T1000 (cell line): Measurements from ENCODE around the gene XPOT.

Experiments
- DNase-seq: peaks from one replicate; lab custom pipeline; 2025; ENCODE audit warnings: mixed read lengths; lab: John Stamatoyannopoulos, UW

XPOT gene

DNA sequence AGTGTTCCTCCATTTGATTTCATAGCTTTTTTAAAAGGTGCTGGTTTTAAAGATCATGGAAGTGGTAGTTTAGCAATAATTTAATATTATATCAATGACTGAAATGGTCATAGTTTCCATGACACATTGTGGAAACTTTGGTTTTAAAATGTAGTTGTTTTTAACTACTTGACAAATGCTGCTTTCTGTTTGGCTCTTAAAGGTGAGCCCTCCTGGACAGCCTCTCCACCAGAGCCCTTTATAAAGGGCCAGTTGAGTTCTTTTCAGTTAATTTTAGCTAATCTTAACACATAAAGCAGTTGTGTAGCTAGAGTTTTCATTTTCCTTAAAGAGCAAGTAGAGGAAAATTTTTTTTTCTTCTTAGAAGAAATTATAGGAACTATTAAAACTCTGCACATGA lies 14.0 kb downstream of the XPOT start:
- DNase-seq: no peak

DNA sequence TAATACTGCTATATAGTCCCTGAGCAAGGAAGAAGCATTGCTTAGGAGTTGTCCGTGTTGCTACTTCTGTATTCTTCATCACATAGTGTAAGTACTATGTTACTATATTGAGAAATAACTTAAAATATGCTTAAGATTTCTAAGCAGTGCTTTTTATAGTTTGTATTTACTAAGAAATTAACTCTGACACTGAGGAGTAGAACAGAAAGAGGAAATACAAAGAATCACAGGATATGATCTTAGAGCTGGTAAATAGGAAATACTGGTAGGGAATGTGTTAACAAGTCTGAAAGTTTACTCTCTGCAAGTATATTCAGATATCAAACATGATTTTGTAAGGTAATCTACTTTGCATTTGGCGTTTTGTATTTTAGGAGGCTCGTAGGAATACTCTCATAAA lies 15.5 kb downstream of the XPOT start:
- DNase-seq: no peak

DNA sequence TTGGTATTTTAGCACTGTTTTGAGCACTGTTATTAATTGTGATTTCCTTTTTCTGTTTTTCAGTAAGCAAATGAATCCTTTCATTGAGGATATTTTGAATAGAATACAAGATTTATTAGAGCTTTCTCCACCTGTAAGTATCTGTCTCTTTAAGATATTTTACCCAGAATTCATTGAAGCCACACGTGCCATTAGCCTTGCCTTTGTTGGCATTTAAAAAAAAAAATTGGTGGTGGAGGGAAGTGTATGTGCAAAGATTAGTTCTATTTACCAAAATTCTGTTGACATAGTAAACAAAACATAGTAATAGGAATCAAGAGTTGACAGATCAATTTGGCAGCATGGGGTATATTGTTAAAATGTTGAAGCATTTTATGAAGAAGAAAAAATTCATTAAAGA lies 23.8 kb downstream of the XPOT start:
- DNase-seq: no peak

DNA sequence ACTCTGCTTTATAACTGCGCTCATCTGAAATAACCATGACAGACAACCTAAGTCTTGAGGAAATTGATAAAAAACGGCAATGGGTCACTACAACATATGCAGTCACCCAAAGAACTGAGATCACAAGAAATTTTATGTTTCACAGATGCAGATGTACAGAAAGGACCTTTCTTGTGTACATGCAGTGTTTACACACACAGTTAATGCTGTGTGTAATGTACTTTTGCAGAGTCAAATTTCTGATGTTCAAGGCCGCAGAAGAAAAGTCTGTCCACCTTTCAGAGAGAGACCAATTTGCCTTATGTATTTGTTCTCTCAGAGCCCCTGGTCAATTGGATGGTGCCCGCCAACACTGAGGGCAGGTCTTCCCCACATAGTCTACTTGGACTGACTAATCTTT lies 24.8 kb downstream of the XPOT start:
- DNase-seq: no peak

DNA sequence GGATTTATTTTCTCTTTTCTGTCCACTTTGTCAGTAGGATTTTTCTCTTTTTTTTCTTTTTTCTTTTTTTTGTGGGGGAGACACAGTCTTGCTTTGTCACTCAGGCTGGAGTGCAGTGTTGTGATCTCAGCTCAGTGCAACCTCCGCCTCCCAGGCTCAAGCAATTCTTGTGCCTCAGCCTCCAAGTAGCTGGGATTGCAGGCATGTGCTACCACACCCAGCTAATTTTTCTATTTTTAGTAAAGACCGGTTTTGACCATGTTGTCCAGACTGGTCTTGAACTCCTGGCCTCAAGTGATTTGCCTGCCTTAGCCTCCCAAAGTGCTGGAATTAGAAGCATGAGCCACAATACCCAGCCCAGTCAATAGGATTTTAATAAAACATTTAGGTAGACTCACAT lies 26.7 kb downstream of the XPOT start:
- DNase-seq: no peak

DNA sequence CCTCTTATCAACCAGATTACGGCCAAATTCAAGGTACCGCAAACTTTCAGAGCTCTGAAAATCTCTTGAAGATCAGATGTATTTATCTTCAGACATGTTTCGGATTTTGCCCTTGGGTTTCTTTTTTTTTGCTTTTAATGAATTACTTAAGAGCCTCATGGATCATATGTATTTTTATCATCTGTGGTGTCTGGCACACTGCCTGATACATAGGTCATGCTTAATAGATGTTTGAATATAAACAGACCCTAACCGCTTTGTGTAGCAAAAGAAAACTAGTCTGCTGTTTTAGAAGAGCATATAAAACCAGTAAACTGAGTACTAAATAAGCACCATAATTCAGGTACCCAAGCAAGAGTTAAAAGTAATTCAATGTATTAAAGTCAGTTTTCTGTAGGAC lies 27.6 kb downstream of the XPOT start:
- no peak for DNase-seq

DNA sequence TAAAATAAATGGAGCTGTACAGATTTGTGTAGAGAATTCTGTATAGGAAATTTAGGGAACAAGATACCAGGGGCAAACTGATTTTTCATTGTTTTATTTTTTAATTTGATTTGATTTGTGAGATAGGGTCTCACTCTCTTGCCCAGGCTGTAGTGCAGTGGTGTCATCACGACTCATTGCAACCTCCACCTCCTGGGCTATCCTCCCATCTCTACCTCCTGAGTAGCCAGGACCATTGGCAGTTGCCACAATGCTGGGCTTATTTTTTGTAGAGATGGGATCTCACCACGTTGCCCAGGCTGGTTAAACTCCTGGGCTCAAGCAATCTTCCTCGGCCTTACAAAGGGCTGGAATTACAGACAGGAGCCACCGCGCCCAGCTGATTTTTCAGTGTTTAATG lies 29.7 kb downstream of the XPOT start:
- no peak for DNase-seq

DNA sequence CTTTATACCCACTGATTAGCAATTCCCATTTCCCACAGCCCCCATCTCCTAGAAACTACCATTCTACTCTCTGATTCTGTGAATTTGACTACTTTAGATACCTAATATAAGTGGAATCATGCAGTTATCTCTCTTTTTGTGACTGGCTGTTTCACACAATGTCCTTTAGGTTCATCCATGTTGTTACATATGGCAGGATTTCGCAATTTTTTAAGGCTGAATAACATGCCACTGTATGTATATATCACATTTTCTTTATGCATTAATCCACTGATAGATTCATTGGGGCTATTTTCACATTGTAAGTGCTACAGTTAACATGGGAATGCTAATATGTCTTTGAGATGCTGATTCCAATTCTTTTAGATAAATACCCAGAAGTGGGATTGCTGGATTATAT lies 35.9 kb downstream of the XPOT start:
- no peak for DNase-seq

DNA sequence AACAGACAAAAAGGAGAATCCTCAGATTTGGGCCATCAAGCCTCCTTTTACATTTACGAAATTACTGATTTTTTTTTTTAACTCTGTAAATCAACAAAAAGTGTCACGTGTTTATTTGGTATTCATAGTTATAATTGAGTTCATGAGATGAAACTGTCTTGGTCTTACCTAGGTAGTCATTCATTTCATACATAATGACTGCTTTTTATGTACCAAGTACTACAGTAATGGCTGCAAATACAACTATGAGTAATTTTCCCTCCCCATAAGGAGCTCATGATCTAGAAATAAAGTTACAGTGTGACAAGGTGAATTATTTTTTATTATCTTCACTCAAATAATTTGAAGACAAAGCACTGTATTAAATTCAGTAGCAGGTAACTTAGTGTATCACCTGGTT lies 41.3 kb downstream of the XPOT start:
- no peak for DNase-seq

DNA sequence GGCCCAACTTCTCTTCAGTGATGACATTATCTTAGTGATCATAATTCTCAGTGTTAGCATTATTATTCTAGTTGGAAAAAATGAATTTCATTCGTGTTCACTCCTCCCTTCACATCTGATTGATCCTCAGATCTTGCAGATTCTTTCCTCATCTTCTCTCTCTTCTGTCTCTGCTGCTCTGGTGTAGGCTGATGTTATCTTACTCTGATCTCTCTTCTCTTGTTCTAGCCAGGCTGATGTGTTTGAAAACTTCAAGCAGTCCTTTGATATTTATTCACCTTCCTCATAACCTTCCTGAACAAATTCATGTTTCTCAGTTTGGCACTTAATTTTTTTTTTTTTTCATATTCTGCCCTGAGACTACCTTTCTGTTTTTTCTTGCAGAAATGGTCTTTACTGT lies 42.1 kb downstream of the XPOT start:
- no peak for DNase-seq

DNA sequence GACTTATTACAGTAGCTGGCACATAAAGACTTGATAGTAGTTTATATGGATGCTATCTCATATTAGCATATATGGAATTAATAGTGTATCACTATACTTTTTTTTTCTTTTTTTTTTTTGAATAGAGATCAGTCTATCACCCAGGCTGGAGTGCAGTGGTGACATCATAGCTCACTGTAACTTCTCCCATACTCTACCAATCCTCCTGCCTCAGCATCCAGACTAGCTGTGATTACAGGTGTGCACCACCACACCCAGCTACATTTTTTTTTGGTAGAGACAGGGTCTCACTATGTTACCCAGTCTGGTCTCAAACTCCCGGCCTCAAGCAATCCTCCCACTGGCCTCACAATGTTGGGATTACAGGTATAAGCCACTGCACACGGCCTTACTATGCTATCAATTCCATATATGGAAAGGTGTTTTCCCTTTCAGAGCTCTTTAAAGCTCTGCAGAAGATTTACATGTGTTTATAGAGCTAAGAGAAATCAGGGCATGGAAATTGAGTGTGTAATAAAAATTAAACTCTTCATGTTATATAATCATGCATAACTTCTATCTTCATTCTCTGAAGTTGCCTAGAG lies 46.0 kb downstream of the XPOT start:
- no peak for DNase-seq

DNA sequence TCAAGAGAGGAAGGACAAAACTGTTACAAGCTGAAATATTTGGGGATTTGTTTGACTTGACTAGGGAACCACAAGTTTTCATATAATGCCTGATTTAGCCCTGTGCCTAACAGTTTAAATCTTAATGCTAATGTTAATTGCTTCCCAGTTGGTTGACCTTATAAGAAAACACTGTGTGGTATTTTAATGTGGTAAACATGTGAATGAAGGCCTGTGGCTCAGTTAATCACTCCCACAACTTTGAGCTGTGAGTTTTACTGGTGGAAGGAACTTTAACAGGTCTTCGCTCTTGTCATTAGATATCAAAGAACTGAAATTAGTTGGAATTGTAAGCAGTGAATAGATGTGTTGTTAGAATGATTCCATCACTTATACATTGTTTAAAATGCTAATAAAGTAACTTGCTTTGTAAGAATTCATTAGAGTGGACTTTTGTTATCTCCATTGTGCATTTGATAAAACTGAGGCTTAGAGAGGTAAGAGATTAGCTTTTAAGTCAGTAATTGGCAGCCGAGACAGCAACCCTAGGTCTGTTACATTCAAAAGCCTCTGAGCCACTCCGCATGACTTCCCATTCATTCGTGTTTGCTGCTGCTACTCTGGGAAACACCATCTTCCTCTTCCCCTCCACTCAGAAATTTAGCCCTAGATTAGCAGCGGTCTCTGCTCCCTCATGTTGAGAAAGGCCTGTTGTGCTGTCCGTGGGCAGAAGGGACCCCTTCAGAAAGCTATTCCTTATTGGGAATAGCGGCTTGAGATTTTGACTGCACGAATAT lies 46.7 kb downstream of the XPOT start:
- no peak for DNase-seq

DNA sequence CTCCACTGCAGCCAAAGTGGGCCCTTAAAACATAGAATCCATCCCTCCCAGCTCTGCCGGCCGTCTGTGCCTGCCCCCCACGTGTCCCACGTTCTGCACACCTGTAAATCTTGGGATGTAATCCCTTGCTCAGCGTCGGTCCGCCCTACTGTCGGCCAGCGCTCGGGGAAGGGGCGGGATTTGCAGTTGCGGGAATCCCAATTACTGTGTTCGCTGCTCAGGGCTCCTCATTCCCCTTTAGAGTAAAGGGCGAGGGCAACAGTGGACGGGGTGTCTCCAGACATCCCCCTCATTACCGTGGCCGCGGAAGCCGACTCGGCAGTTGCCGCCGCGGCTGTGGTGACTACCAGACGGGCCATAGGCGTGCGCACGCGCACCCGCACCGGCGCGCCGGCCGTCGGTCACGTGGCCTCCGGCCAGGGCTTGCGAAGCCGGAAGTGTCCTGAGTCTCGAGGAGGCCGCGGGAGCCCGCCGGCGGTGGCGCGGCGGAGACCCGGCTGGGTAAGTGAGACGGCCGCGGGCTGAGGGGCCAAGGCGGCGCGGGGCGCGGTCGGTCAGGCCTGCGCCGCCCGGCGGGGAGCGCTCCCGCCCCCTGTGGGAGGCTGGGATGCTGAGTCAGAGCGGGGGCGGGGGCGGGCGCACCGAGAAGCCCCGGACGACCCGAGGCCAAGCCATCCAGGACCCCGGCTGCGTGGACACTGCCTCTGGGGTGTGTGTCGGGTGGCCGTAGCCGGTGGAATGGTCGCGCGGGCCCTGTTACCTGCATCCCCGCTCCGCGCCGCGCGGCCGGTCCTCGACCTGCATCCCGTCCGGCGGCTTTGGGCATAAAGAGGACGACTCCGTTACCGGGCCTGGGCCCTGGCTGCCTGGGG lies 47.7 kb downstream of the XPOT start, which contains the start of gene TBK1:
Gene TBK1, plus strand, starts transcription at position 434 of the 872 bp plus-strand sequence. CDS start 3,751 bp downstream, outside the sequence.
- DNase-seq: peak; percentile 92

DNA sequence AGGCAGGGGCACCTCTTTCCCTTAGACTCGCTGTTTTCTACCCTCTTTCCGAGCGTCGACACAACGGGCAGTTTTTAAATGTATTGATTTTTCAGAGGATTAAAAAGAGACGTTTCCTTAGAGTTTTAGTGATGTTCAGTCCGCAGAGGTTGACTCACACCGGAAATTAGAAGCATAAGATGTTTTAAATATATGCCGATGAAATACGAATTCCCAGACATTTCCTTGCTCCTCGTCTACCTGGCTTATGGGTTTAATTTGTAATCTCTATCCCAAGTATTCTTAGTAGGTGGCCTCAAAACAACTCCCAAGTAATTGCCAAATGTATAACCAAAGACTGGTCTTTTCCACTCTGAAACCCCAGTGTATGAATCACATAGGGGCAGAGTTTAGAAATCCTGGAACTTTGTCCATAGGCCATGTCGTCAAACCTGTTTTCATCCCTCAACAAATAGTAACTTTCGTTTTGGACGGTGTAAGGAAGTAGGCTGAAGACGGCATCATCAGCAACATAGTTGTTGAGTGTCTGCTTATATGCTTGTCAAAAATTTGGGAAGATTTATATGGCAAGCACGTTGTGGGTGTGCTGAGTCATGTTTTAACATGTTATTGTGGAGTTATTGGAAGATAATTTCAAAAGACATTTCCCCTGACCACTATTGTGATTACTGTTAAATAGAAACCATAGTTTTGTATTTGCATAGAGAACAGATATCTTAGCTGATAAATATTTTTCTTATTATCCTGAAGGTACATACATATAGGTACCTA lies 48.6 kb downstream of the XPOT start:
- no peak for DNase-seq

DNA sequence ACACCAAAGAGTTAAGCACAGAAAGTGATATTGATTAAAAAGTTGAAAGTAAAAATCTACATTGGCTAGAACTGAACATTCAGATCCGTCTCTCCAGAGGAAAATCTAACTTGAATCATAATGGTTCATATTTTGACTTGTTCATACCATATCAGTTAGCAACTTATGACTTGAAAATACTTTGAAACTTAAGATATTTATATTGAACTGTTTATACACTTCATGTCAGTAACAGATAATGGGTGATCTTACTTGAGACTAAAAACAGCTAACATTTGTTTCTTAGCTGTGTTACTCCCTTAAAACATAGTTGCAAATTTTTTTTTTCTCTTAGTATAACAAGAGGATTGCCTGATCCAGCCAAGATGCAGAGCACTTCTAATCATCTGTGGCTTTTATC lies 51.3 kb downstream of the XPOT start:
- DNase-seq: no peak

DNA sequence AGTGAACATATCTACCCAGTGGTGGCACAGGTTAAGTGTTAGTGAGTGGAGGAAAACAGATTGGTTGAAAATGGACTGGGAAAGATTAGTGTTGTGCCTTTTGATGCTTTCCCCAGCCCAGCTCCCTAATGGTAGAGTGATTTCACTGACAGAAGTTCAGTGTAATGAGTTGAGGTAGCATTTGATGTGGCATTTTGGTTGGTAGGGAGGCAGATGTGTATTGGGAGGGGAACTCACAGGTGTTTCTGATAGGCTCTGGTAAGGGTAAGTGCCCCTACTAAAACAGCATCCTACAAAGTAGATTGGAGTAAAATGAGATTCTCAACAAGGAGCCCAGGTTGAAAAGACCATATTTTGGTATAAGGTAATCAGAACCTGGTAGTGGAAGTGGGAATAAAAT lies 51.9 kb downstream of the XPOT start:
- no peak for DNase-seq

DNA sequence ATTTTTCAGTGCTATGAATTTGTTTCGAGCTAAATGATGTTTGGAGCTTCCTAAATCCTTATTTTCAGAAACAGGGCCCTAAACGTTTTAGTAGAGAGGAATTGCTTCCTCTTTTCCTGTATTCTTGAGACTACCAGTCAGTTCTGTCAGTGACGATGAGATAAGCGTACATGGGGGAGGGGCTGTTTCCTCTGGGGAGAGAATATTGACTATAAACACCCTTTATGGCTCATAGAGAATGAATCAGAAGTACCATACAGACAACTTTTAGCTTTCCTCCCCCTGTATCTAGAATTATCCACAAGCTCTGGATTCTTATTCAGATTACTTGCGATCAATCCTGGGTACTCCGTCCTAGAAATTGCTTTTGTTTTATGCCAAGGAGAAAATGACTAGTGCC lies 52.8 kb downstream of the XPOT start:
- no peak for DNase-seq

DNA sequence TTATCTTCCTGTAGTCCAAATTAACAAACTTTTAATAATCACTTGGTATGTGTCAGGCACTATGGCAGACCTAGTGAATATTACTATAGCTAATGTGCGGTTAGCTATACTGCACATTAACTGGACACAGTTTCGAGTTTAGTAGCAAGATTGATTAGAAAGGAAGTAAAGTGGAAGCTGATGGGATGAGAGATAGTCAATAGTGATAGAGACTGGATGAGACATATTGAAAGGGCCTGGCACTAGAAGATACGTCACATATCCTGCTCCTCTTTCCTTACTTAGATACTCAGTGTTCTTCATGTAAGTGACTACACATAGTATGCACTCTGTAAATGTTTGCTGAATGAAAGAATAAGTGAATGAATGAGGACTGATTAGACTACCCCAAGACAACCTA lies 53.3 kb downstream of the XPOT start:
- DNase-seq: no peak

DNA sequence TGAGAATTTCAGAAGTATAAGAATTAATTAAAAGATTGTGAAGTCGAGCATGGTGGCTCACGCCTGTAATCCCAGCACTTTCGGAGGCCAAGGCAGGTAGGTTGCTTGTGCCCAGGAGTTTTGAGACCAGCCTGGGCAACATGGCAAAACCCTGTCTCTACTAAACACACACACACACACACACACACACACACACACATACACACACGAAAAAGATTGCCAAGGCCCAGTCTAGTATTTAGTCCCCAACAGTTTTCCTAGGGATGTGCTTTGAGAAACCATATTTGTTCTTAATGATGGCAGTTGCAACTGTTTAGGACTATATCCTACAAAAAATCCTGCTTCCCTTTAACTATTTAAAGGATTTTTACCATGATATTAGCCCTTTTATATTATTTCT lies 53.7 kb downstream of the XPOT start:
- DNase-seq: no peak

DNA sequence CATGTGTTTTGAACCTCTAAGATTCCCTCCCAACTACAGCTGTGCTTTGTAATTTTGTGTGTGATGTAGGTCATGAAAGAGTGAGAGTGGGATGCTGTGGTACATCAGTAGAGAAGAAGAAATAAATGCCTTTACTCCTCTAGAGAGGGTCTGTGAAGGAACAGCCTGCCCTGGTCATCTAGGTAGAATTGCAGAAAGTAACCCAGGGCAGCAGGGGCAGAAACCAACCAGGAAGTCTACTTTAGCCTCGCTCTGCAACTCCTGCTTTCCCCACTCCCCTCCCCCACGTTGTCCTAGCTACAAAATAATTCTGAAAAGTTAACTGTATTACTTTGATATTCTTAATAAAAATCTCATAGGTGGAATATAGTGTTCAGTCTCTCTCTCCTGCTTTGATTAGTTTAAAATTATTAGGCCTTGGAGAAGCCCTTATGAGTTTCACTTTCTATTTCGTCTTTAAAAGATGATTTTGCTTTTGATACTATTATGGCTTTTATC lies 55.3 kb downstream of the XPOT start:
- DNase-seq: no peak

DNA sequence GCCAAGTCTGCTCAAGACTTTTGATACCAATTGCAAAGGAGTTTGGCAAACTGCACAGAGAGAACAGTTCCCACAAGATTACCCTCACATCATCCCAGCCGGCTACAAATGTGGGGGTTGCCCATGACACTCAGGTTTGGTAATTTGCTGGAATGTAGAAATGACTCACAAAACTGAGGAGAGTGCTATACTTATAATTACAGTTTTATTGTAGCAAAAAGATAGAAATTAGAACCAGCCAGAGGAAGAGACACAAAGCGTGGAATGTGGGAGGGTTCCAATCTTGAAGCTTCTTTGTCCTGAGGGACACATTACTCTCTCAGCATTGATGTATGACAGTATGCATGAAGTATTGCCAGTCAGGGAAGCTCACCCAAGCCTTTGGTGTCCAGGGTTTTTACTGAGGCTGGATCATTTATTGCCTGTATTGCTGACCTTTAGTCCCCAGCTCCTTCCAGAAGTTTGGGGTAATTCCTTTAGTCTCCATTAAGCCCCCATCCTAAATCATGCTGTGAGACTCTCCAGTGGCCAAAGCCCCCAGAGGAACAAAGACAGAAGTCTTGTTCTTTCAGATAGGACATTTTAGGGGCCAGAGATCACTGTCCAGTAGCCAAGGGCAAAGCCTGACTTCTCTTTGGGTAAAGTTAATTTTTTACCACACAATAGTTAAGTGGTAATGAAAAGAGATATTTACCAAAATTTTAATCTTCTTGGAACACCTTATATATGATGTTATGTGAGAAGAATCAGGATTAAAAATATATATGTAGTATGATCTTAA lies 57.6 kb downstream of the XPOT start:
- peak; percentile 51 for DNase-seq
